Urothelium cell line (cell line): ENCODE results near the gene FEN1.

Source experiments
- DNase-seq: peaks from one replicate; pipeline ENCODE4 v3.0.0; 2011; ENCODE audit warnings: low spot score, mixed read lengths
- FAIRE-seq: peaks from 2 replicates; lab custom pipeline; 2011; peaks lifted over from hg19 to GRCh38; lab: Jason Lieb, UNC

FEN1 gene

GRCh38 chr11:61774411-61774810 lies 18.3 kb upstream of the FEN1 start:
- FAIRE-seq: no peak
- DNase-seq: no peak

- FAIRE-seq: no peak
- DNase-seq: no peak
These were observed 17.6 kb upstream of the FEN1 start for GRCh38 chr11:61775106-61775505.

GRCh38 chr11:61775606-61776554 lies 16.8 kb upstream of the FEN1 start:
- DNase-seq: no peak
- FAIRE-seq: peak; percentile 44

- FAIRE-seq (no peak), DNase-seq (peak; percentile 68)
These were observed 16.1 kb upstream of the FEN1 start for GRCh38 chr11:61776561-61777075.

GRCh38 chr11:61777234-61778090 lies 15.2 kb upstream of the FEN1 start:
- DNase-seq: no peak
- FAIRE-seq: no peak

- no peak for DNase-seq
- no peak for FAIRE-seq
These were observed 14.3 kb upstream of the FEN1 start for GRCh38 chr11:61778357-61778886.

GRCh38 chr11:61778920-61779650 lies 13.6 kb upstream of the FEN1 start:
- DNase-seq (no peak), FAIRE-seq (no peak)

GRCh38 chr11:61779666-61780525 lies 12.8 kb upstream of the FEN1 start:
- no peak for DNase-seq
- no peak for FAIRE-seq

- DNase-seq: no peak
- no peak for FAIRE-seq
These were observed 12.0 kb upstream of the FEN1 start for GRCh38 chr11:61780581-61781162.

GRCh38 chr11:61781585-61781984 lies 11.1 kb upstream of the FEN1 start:
- FAIRE-seq (no peak), DNase-seq (no peak)

GRCh38 chr11:61782299-61782698 lies 10.4 kb upstream of the FEN1 start:
- FAIRE-seq: no peak
- DNase-seq: no peak

- FAIRE-seq (no peak), DNase-seq (no peak)
These were observed 9.9 kb upstream of the FEN1 start for GRCh38 chr11:61782841-61783240.

- DNase-seq: no peak
- FAIRE-seq: no peak
These were observed 8.8 kb upstream of the FEN1 start for GRCh38 chr11:61783717-61784505.

- FAIRE-seq (no peak), DNase-seq (no peak)
These were observed 8.3 kb upstream of the FEN1 start for GRCh38 chr11:61784506-61784805.

- FAIRE-seq: no peak
- DNase-seq: no peak
These were observed 6.8 kb upstream of the FEN1 start for GRCh38 chr11:61785837-61786402.

GRCh38 chr11:61787928-61788491 lies 4.7 kb upstream of the FEN1 start:
- DNase-seq (peak; percentile 31), FAIRE-seq (no peak)

- FAIRE-seq (no peak), DNase-seq (peak; percentile 71)
These were observed 888 bp upstream of the FEN1 start for GRCh38 chr11:61791737-61792309.
